HepG2 (cell line): ENCODE data around the gene SRP14. TPM values are rescaled to one million over a fixed set of nuclear protein-coding genes. Genes with fewer than 3 reads are reported as not detected.
A peak's percentile ranks its signal among the peaks of the same experiment; 100 is the strongest.

Experiments used
- ARNTL ChIP-seq: sonication (generic); formaldehyde crosslinking; IDR thresholded peaks from 2 replicates; pipeline ENCODE4 v1.4.0; 2020; ENCODE audit warnings: mild to moderate bottlenecking, missing genetic modification reagents
- ATRX ChIP-seq: sonication (generic); formaldehyde crosslinking; IDR thresholded peaks from 2 replicates; pipeline ENCODE4 v1.4.0; 2020; ENCODE audit warnings: missing genetic modification reagents, borderline replicate concordance
- E2F1 ChIP-seq: sonication (generic); formaldehyde crosslinking; IDR thresholded peaks from 2 replicates; pipeline ENCODE4 v1.5.0; 2020; ENCODE audit warnings: missing genetic modification reagents
- HMG20B ChIP-seq: conservative IDR thresholded peaks from 2 replicates; pipeline ENCODE4 v1.6.1; 2016; ENCODE audit warnings: missing genetic modification reagents, missing compliant biosample characterization
- HMGA1 ChIP-seq: sonication (generic); formaldehyde crosslinking; conservative IDR thresholded peaks from 2 replicates; pipeline ENCODE4 v1.4.0; 2020; ENCODE audit warnings: missing genetic modification reagents
- HNRNPUL1 ChIP-seq: fragments of 200-400 bp; formaldehyde crosslinking; IDR thresholded peaks from 2 replicates; pipeline ENCODE4 v1.6.1; 2017; ENCODE audit warnings: low read depth, mild to moderate bottlenecking, low read length, moderate library complexity
- JUN ChIP-seq: sonication (generic); formaldehyde crosslinking; IDR thresholded peaks from 2 replicates; pipeline ENCODE4 v1.4.0; 2020; ENCODE audit warnings: mild to moderate bottlenecking, missing genetic modification reagents
- MAF1 ChIP-seq: sonication (generic); formaldehyde crosslinking; IDR thresholded peaks from 2 replicates; pipeline ENCODE4 v1.5.0; 2020; ENCODE audit warnings: missing genetic modification reagents, borderline replicate concordance
- MEF2D ChIP-seq: sonication (generic); formaldehyde crosslinking; IDR thresholded peaks from 2 replicates; pipeline ENCODE4 v1.5.1; 2020; ENCODE audit warnings: mild to moderate bottlenecking, missing genetic modification reagents
- RELA ChIP-seq: sonication (generic); formaldehyde crosslinking; IDR thresholded peaks from 2 replicates; pipeline ENCODE4 v1.4.0; 2020; ENCODE audit warnings: missing genetic modification reagents
- REPIN1 ChIP-seq: sonication (generic); formaldehyde crosslinking; IDR thresholded peaks from 2 replicates; pipeline ENCODE4 v1.8.0; 2022; ENCODE audit warnings: missing genetic modification reagents, low read depth, mild to moderate bottlenecking, borderline replicate concordance
- SAFB2 ChIP-seq: sonication (generic); formaldehyde crosslinking; IDR thresholded peaks from 2 replicates; pipeline ENCODE4 v1.5.1; 2020; ENCODE audit warnings: missing genetic modification reagents, low read depth, mild to moderate bottlenecking, borderline replicate concordance
- SALL2 ChIP-seq: sonication (generic); formaldehyde crosslinking; IDR thresholded peaks from 2 replicates; pipeline ENCODE4 v1.8.1; 2023; ENCODE audit warnings: mild to moderate bottlenecking, missing genetic modification reagents, inconsistent platforms
- SRSF4 ChIP-seq: fragments of 200-400 bp; formaldehyde crosslinking; IDR thresholded peaks from one replicate; pipeline ENCODE4 v1.6.1; 2018; ENCODE audit warnings: mild to moderate bottlenecking, low read depth, low read length, moderate library complexity; ENCODE audit not compliant: poor library complexity, severe bottlenecking
- TARDBP ChIP-seq: sonication (generic); formaldehyde crosslinking; IDR thresholded peaks from 2 replicates; pipeline ENCODE4 v1.8.0; 2022; ENCODE audit warnings: mild to moderate bottlenecking, missing genetic modification reagents
- UBTF ChIP-seq: sonication (generic); formaldehyde crosslinking; IDR thresholded peaks from 2 replicates; pipeline ENCODE4 v1.4.0; 2020; ENCODE audit warnings: mild to moderate bottlenecking, missing genetic modification reagents
- ZBTB21 ChIP-seq: sonication (generic); formaldehyde crosslinking; IDR thresholded peaks from 2 replicates; pipeline ENCODE4 v1.4.0; 2020; ENCODE audit warnings: missing genetic modification reagents
- ZNF207 ChIP-seq: fragments of 450-650 bp; IDR thresholded peaks from 2 replicates; pipeline ENCODE4 v1.6.1; 2016; ENCODE audit warnings: antibody characterized with exemption, borderline replicate concordance
- ZNF282 ChIP-seq: fragments of 450-650 bp; IDR thresholded peaks from 2 replicates; pipeline ENCODE4 v1.6.1; 2018; ENCODE audit not compliant: partially characterized antibody
- ZNF326 ChIP-seq: sonication (generic); formaldehyde crosslinking; IDR thresholded peaks from 2 replicates; pipeline ENCODE4 v1.4.0; 2020; ENCODE audit warnings: missing genetic modification reagents, borderline replicate concordance
- ZNF335 ChIP-seq: sonication (generic); formaldehyde crosslinking; IDR thresholded peaks from 2 replicates; pipeline ENCODE4 v1.4.0; 2020; ENCODE audit warnings: missing genetic modification reagents
- ZNF460 ChIP-seq: sonication (generic); formaldehyde crosslinking; IDR thresholded peaks from 2 replicates; pipeline ENCODE4 v1.5.1; 2020; ENCODE audit warnings: missing genetic modification reagents, mild to moderate bottlenecking, borderline replicate concordance
- ZNF678 ChIP-seq: sonication (generic); formaldehyde crosslinking; IDR thresholded peaks from 2 replicates; pipeline ENCODE4 v1.4.0; 2020; ENCODE audit warnings: mild to moderate bottlenecking, missing genetic modification reagents
- ZNF749 ChIP-seq: sonication (generic); formaldehyde crosslinking; IDR thresholded peaks from 2 replicates; pipeline ENCODE4 v1.8.0; 2022; ENCODE audit warnings: mild to moderate bottlenecking, missing genetic modification reagents, moderate library complexity, borderline replicate concordance
- polyA plus RNA-seq, 8 experiments: library from polyadenylated mRNA; depleted of rRNA in 3 of 8; stranded (reverse) in 7 of 8; unstranded in 1 of 8; fragments of >200 nt; fragmentation: Illumina TruSeq in 4 of 8; extraction: Trizol in 4 of 8; gene quantifications; 2 replicates each; pipeline versions ENCODE4 v1.2.1 to v1.2.3, GENCODE V29; 2011 to 2016; ENCODE audit warnings: low read depth in 4 of 8, missing spikeins in 1 of 8, mixed read lengths in 1 of 8; ENCODE audit not compliant: insufficient read depth in 1 of 8
- total RNA-seq, 5 experiments: library from RNA; depleted of rRNA; stranded (reverse); fragments of >200 nt; fragmentation: Illumina TruSeq; extraction: Trizol; gene quantifications; 2 replicates each; pipeline ENCODE4 v1.2.3, GENCODE V29; 2016; ENCODE audit warnings: low read depth in 1 of 5
- TF ChIP-seq, protein P1 (sequence below): sonication (generic); formaldehyde crosslinking; IDR thresholded peaks from 2 replicates; pipeline ENCODE4 v1.5.0; 2020; ENCODE audit warnings: mild to moderate bottlenecking, missing genetic modification reagents

SRP14 gene
- total and polyA plus RNA-seq, 2 of the 13 experiments (the other 11 are each of a cell fraction or from before 2014, with no cell fraction given) = 208 to 356 TPM

GRCh38 chr15:40069178-40070165, 30.5 kb upstream of the SRP14 start (continued):
- no peak for TF ChIP-seq ZNF282
- TF ChIP-seq JUN (CRISPR knock-in tag) = no peak
- no peak for TF ChIP-seq ZNF749 (CRISPR knock-in tag)
- TF ChIP-seq HNRNPUL1 = no peak
- TF ChIP-seq ZNF678 (CRISPR knock-in tag) = no peak
- peak; percentile 76 for TF ChIP-seq UBTF (CRISPR knock-in tag)
- TF ChIP-seq TARDBP = 0 out of 2 replicates have a peak, but pooled peaks have one; percentile 53
- no peak for TF ChIP-seq ZNF326 (CRISPR knock-in tag)
- TF ChIP-seq ZNF207 = no peak
- TF ChIP-seq HMGA1 (CRISPR knock-in tag) = no peak
- no peak for TF ChIP-seq HMG20B
- TF ChIP-seq SALL2 = no peak
- TF ChIP-seq REPIN1 (CRISPR knock-in tag) = no peak
- TF ChIP-seq RELA (CRISPR knock-in tag) = no peak
- no peak for TF ChIP-seq ATRX (CRISPR knock-in tag)
- TF ChIP-seq ZBTB21 = no peak
- TF ChIP-seq MEF2D = peak; percentile 69; the same call in 1 of the 2 replicates
- TF ChIP-seq, protein P1, sequence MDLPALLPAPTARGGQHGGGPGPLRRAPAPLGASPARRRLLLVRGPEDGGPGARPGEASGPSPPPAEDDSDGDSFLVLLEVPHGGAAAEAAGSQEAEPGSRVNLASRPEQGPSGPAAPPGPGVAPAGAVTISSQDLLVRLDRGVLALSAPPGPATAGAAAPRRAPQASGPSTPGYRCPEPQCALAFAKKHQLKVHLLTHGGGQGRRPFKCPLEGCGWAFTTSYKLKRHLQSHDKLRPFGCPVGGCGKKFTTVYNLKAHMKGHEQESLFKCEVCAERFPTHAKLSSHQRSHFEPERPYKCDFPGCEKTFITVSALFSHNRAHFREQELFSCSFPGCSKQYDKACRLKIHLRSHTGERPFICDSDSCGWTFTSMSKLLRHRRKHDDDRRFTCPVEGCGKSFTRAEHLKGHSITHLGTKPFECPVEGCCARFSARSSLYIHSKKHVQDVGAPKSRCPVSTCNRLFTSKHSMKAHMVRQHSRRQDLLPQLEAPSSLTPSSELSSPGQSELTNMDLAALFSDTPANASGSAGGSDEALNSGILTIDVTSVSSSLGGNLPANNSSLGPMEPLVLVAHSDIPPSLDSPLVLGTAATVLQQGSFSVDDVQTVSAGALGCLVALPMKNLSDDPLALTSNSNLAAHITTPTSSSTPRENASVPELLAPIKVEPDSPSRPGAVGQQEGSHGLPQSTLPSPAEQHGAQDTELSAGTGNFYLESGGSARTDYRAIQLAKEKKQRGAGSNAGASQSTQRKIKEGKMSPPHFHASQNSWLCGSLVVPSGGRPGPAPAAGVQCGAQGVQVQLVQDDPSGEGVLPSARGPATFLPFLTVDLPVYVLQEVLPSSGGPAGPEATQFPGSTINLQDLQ (CRISPR knock-in tag) = no peak
- no peak for TF ChIP-seq ZNF460
- no peak for TF ChIP-seq SRSF4
- no peak for TF ChIP-seq SAFB2 (CRISPR knock-in tag)
- no peak for TF ChIP-seq MAF1 (CRISPR knock-in tag)
- TF ChIP-seq E2F1 = no peak
- TF ChIP-seq ARNTL (CRISPR knock-in tag) = no peak
- TF ChIP-seq ZNF335 (CRISPR knock-in tag) = no peak
